Chondrocyte (in vitro differentiated cells): ENCODE data around the gene AHCY. TPM values are rescaled to one million over a fixed set of nuclear protein-coding genes. Genes with fewer than 3 reads are reported as not detected.
"Not testable (repeated sequence)": the region's sequence is repeated elsewhere in the genome, so short reads cannot be mapped to it uniquely, and the experiment has no call there.

Source experiments
- DNase-seq: peaks from one replicate; pipeline ENCODE4 v3.0.0; 2021; ENCODE audit warnings: mixed read lengths, low spot score
- H3K27ac Mint-ChIP-seq: one replicate; pipeline ENCODE4 v1.8.0; 2021; ENCODE audit warnings: mild to moderate bottlenecking, moderate library complexity, mixed read lengths; ENCODE audit not compliant: unreplicated experiment
- H3K27me3 Mint-ChIP-seq: 2 replicates; pipeline ENCODE4 v1.8.0; 2021; ENCODE audit warnings: low read depth, mixed read lengths
- H3K36me3 Mint-ChIP-seq: 2 replicates; pipeline ENCODE4 v1.8.0; 2021; ENCODE audit warnings: low read depth, mixed read lengths
- H3K4me1 Mint-ChIP-seq: 2 replicates; pipeline ENCODE4 v1.8.0; 2021; ENCODE audit warnings: low read depth, mild to moderate bottlenecking, mixed read lengths
- H3K4me3 Mint-ChIP-seq: one replicate; pipeline ENCODE4 v1.8.0; 2021; ENCODE audit warnings: mild to moderate bottlenecking, moderate library complexity, mixed read lengths; ENCODE audit not compliant: unreplicated experiment
- H3K9me3 Mint-ChIP-seq: 2 replicates; pipeline ENCODE4 v1.8.0; 2021; ENCODE audit warnings: low read depth, mixed read lengths
- CTCF ChIP-seq: fragments of 200-600 bp; sonication (generic); IDR thresholded peaks from 2 replicates; pipeline ENCODE4 v1.5.0; 2021; ENCODE audit warnings: antibody characterized with exemption, mild to moderate bottlenecking, moderate library complexity
- total RNA-seq: library from RNA; stranded (reverse); gene quantifications from 3 replicates; pipeline ENCODE4 v1.2.1, GENCODE V29; 2021

AHCY gene
- total RNA-seq, 1 donor from 2014 or later = 162 TPM

- no peak overlapping the region for H3K4me3 Mint-ChIP-seq
- TF ChIP-seq CTCF = no peak
- H3K9me3 Mint-ChIP-seq = no peaks in the 10 kb centered on the region
- H3K27ac Mint-ChIP-seq = no peak overlapping the region
- no peaks in the 10 kb centered on the region for H3K4me1 Mint-ChIP-seq
- DNase-seq = no peak
- no peaks in the 10 kb centered on the region for H3K27me3 Mint-ChIP-seq
- no peaks in the 10 kb centered on the region for H3K36me3 Mint-ChIP-seq
Measured at GRCh38 chr20:34256629-34257124, 46.5 kb downstream of the AHCY start.

- no peak for DNase-seq
- Mint-ChIP-seq H3K4me1 (no peaks in the 10 kb centered on the region), H3K27me3 (no peaks in the 10 kb centered on the region), H3K9me3 (no peaks in the 10 kb centered on the region), H3K4me3 (no peak overlapping the region), H3K36me3 (no peaks in the 10 kb centered on the region), H3K27ac (no peak overlapping the region)
- no peak for TF ChIP-seq CTCF
Measured at GRCh38 chr20:34254979-34255378, 48.2 kb downstream of the AHCY start.

- H3K4me3 Mint-ChIP-seq, H3K36me3 Mint-ChIP-seq, H3K27me3 Mint-ChIP-seq, DNase-seq, H3K27ac Mint-ChIP-seq, H3K9me3 Mint-ChIP-seq: not testable (repeated sequence)
- peaks cover 14% of the 10 kb centered on the region for H3K4me1 Mint-ChIP-seq
Measured at GRCh38 chr20:34252431-34253086, 50.6 kb downstream of the AHCY start.

- H3K9me3 Mint-ChIP-seq = no peaks in the 10 kb centered on the region
- no peak overlapping the region for H3K27ac Mint-ChIP-seq
Measured at GRCh38 chr20:34251619-34252018, 51.5 kb downstream of the AHCY start.

GRCh38 chr20:34250005-34250404 lies 53.1 kb downstream of the AHCY start:
- no peaks in the 10 kb centered on the region for H3K36me3 Mint-ChIP-seq
- no peak for TF ChIP-seq CTCF
- peaks cover 29% of the 10 kb centered on the region for H3K4me1 Mint-ChIP-seq
- H3K27ac Mint-ChIP-seq = no peak overlapping the region
- H3K27me3 Mint-ChIP-seq = no peaks in the 10 kb centered on the region
- H3K4me3 Mint-ChIP-seq = no peak overlapping the region
- DNase-seq = no peak
- H3K9me3 Mint-ChIP-seq = no peaks in the 10 kb centered on the region

More at GRCh38 chr20:34251619-34252018, 51.5 kb downstream of the AHCY start:
- DNase-seq = no peak
- H3K27me3 Mint-ChIP-seq = no peaks in the 10 kb centered on the region
- H3K4me3 Mint-ChIP-seq = no peak overlapping the region
- H3K4me1 Mint-ChIP-seq = peaks cover 21% of the 10 kb centered on the region
- no peak for TF ChIP-seq CTCF
- no peaks in the 10 kb centered on the region for H3K36me3 Mint-ChIP-seq

- H3K4me1 Mint-ChIP-seq = peaks cover 29% of the 10 kb centered on the region
- no peak overlapping the region for H3K4me3 Mint-ChIP-seq
- no peak for DNase-seq
- no peaks in the 10 kb centered on the region for H3K36me3 Mint-ChIP-seq
- no peak for TF ChIP-seq CTCF
- peak overlapping the region; percentile 32 for H3K27ac Mint-ChIP-seq
- no peaks in the 10 kb centered on the region for H3K27me3 Mint-ChIP-seq
- no peaks in the 10 kb centered on the region for H3K9me3 Mint-ChIP-seq
Measured at GRCh38 chr20:34249291-34249690, 53.9 kb downstream of the AHCY start.
